CD4-positive, alpha-beta T cell (primary cell): ENCODE data around the gene PTGR1. TPM values are rescaled to one million over a fixed set of nuclear protein-coding genes. Genes with fewer than 3 reads are reported as not detected.

Experiments
- ATAC-seq: fragments of 200-7000 bp; cut with Tn5 transposase; one replicate; pipeline ENCODE4 v1.10.0; 2022; ENCODE audit warnings: mild to moderate bottlenecking; ENCODE audit not compliant: poor library complexity
- CTCF ChIA-PET: fragments of 350-600 bp; sonication (Branson Sonifier 250); formaldehyde crosslinking; loops from one replicate; lab custom pipeline; 2021; ENCODE audit warnings: antibody characterized with exemption, inconsistent platforms; lab: Charles Lee
- POLR2A ChIA-PET: fragments of 350-600 bp; sonication (Branson Sonifier 250); formaldehyde crosslinking; loops from one replicate; lab custom pipeline; 2021; ENCODE audit warnings: antibody characterized with exemption, inconsistent platforms; lab: Charles Lee
- DNase-seq, 14 experiments: peaks; one replicate each; pipeline ENCODE4 v3.0.0-alpha.2; 2013 to 2020; ENCODE audit warnings: mixed read lengths in 2 of 14
- H3K27ac ChIP-seq, 2 donors: one replicate each; pipeline versions ENCODE4 v1.5.1 to v1.7.0; 2013; ENCODE audit warnings: low read length in 2 of 2, low read depth in 1 of 2, mild to moderate bottlenecking in 1 of 2
- H3K27me3 ChIP-seq, 2 experiments: 1 replicate in 1 of 2; 2 replicates in 1 of 2; pipeline versions ENCODE4 v1.6.1 to v1.7.0; 2013; ENCODE audit warnings: low read length in 2 of 2, control low read depth in 1 of 2, mild to moderate bottlenecking in 1 of 2, moderate library complexity in 1 of 2; ENCODE audit not compliant: insufficient read depth in 2 of 2, control insufficient read depth in 1 of 2
- H3K36me3 ChIP-seq: one replicate; pipeline ENCODE4 v1.6.1; 2013; ENCODE audit warnings: low read length, control low read depth; ENCODE audit not compliant: insufficient read depth
- H3K4me1 ChIP-seq: one replicate; pipeline ENCODE4 v1.6.1; 2013; ENCODE audit warnings: low read length, control low read depth; ENCODE audit not compliant: insufficient read depth
- H3K4me3 ChIP-seq: one replicate; pipeline ENCODE4 v1.5.1; 2013; ENCODE audit warnings: mild to moderate bottlenecking, low read length, moderate library complexity
- H3K9me3 ChIP-seq, 2 experiments: 1 replicate in 1 of 2; 2 replicates in 1 of 2; pipeline versions ENCODE4 v1.6.1 to v1.7.0; 2013; ENCODE audit warnings: low read length in 2 of 2, mild to moderate bottlenecking in 2 of 2, control low read depth in 1 of 2, moderate library complexity in 1 of 2; ENCODE audit not compliant: control insufficient read depth in 1 of 2, insufficient read depth in 1 of 2
- H3K27ac Mint-ChIP-seq: one replicate; pipeline ENCODE4 v1.8.0; 2020; ENCODE audit warnings: mixed read lengths
- H3K27me3 Mint-ChIP-seq: one replicate; pipeline ENCODE4 v1.8.0; 2021; ENCODE audit warnings: mixed read lengths
- H3K36me3 Mint-ChIP-seq: one replicate; pipeline ENCODE4 v1.8.0; 2021; ENCODE audit warnings: low read depth, mixed read lengths
- H3K4me1 Mint-ChIP-seq: one replicate; pipeline ENCODE4 v1.8.0; 2021; ENCODE audit warnings: low read depth, mixed read lengths
- H3K4me3 Mint-ChIP-seq: one replicate; pipeline ENCODE4 v1.8.0; 2020; ENCODE audit warnings: mild to moderate bottlenecking, mixed read lengths
- H3K9me3 Mint-ChIP-seq: one replicate; pipeline ENCODE4 v1.8.0; 2020; ENCODE audit warnings: mixed read lengths
- CTCF ChIP-seq: fragments of 200-600 bp; IDR thresholded peaks from one replicate; pipeline ENCODE4 v1.8.0; 2022; ENCODE audit warnings: antibody characterized with exemption, mild to moderate bottlenecking
- intact Hi-C, 2 experiments: fragments of 100-400 bp; cut with DNase I in 1 of 2; cut with micrococcal nuclease in 1 of 2; formaldehyde crosslinking; loops; one replicate each; pipeline versions ENCODE4 v1.15.1 to v1.9.0; 2023 to 2025; cut with DNase I, micrococcal nuclease
- total RNA-seq, 174 experiments: library from RNA in 2 of 174; stranded (reverse) in 2 of 174; gene quantifications; one replicate each; pipeline ENCODE4 v1.2.3 and lab custom pipeline; 2021 to 2026

The PTGR1 gene
- total RNA-seq, 2 experiments from 2014 or later = 0.36 TPM; not detected in 1

GRCh38 chr9:111542497-111543254, 56.8 kb downstream of the PTGR1 start:
- H3K4me1 Mint-ChIP-seq = no peaks in the 10 kb centered on the region
- H3K27me3 Mint-ChIP-seq = no peaks in the 10 kb centered on the region
- H3K4me3 Mint-ChIP-seq = no peak overlapping the region
- Histone ChIP-seq H3K27ac (no peak overlapping the region), H3K36me3 (peaks cover 14% of the 10 kb centered on the region), H3K4me1 (no peaks in the 10 kb centered on the region), H3K27me3 (no peaks in the 10 kb centered on the region), H3K4me3 (no peak overlapping the region), H3K9me3 (peaks cover 37 to 95% of the 10 kb centered on the region in 2 experiments)
- H3K36me3 Mint-ChIP-seq = peaks cover 97% of the 10 kb centered on the region
- DNase-seq (no peak), ATAC-seq (no peak)
- ChIA-PET POLR2A (no interaction called here), CTCF (no interaction called here)
- H3K27ac Mint-ChIP-seq = no peak overlapping the region
- H3K9me3 Mint-ChIP-seq = peaks cover 27% of the 10 kb centered on the region
- no peak for TF ChIP-seq CTCF
- intact Hi-C loops = no loop called here

- Histone ChIP-seq H3K27ac (no peak overlapping the region), H3K4me1 (no peaks in the 10 kb centered on the region), H3K27me3 (no peaks in the 10 kb centered on the region), H3K36me3 (peaks cover 38% of the 10 kb centered on the region), H3K9me3 (peaks cover 41 to 61% of the 10 kb centered on the region in 2 experiments), H3K4me3 (no peak overlapping the region)
- intact Hi-C loops = no loop called here
- no peak for DNase-seq
- no peak for ATAC-seq
- no peaks in the 10 kb centered on the region for H3K4me1 Mint-ChIP-seq
- ChIA-PET POLR2A (no interaction called here), CTCF (no interaction called here)
- no peak for TF ChIP-seq CTCF
- H3K36me3 Mint-ChIP-seq = peaks cover 92% of the 10 kb centered on the region
- no peaks in the 10 kb centered on the region for H3K27me3 Mint-ChIP-seq
- no peak overlapping the region for H3K4me3 Mint-ChIP-seq
- peaks cover 6% of the 10 kb centered on the region for H3K9me3 Mint-ChIP-seq
- no peak overlapping the region for H3K27ac Mint-ChIP-seq
Measured at GRCh38 chr9:111533099-111533790, 66.2 kb downstream of the PTGR1 start.

GRCh38 chr9:111531716-111532115, 67.7 kb downstream of the PTGR1 start:
- CTCF ChIA-PET = no interaction called here
- no peak overlapping the region for H3K27ac ChIP-seq
- peaks cover 27 to 49% of the 10 kb centered on the region in 2 experiments for H3K9me3 ChIP-seq
- H3K4me1 ChIP-seq = no peaks in the 10 kb centered on the region
- TF ChIP-seq CTCF = no peak
- peaks cover 29% of the 10 kb centered on the region for H3K36me3 ChIP-seq
- peaks cover 4% of the 10 kb centered on the region for H3K9me3 Mint-ChIP-seq
- ATAC-seq = no peak
- no peaks in the 10 kb centered on the region for H3K4me1 Mint-ChIP-seq
- no peak for DNase-seq
- no peak overlapping the region for H3K4me3 ChIP-seq
- H3K4me3 Mint-ChIP-seq = no peak overlapping the region
- peaks cover 86% of the 10 kb centered on the region for H3K36me3 Mint-ChIP-seq
- no peaks in the 10 kb centered on the region for H3K27me3 ChIP-seq
- no peaks in the 10 kb centered on the region for H3K27me3 Mint-ChIP-seq
- no peak overlapping the region for H3K27ac Mint-ChIP-seq
- intact Hi-C loops = no loop called here
- POLR2A ChIA-PET = no interaction called here
